HTERT RPE-1 (cell line): ENCODE results near the gene AWAT2.
"Not testable (repeated sequence)": the region's sequence is repeated elsewhere in the genome, so short reads cannot be mapped to it uniquely, and the experiment has no call there.

ENCODE experiments used
- in situ Hi-C: fragments of 300-500 bp; cut with MboI; formaldehyde crosslinking; loops from 4 replicates; pipeline ENCODE4 v1.14.3; 2020; ENCODE audit warnings: low sequenced_read_pairs

Gene AWAT2

DNA sequence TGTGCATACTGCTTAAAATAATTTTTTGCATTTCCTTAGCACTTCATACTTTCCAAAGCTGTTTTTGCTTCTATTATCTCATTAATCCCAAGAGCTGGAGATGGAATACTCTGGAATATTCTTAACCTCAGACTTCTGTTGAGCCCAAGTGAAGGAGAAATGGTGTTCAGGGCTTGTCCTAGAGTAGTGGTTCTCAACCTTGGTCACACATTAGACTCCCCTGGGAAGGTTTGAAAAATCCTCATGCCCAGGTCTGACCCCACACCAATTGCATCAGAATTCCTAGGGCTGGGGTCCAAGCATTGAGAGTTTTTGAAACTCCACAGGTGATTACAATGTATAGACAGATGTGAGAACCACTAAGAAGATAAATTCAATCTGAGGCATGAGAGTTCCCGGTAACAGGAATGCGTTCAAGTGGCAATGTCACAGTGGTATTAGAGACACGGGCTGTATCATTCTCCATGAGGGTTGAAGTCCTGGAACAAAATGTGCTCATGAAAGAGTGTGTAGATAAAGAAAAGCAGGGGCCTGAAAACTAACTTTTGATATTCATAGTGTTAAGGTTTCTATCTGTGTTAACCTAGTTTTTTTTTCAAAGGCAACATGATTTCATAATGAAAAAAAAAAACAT is 47.9 kb downstream of the AWAT2 start:
- in situ Hi-C loops, result no loop called here

DNA sequence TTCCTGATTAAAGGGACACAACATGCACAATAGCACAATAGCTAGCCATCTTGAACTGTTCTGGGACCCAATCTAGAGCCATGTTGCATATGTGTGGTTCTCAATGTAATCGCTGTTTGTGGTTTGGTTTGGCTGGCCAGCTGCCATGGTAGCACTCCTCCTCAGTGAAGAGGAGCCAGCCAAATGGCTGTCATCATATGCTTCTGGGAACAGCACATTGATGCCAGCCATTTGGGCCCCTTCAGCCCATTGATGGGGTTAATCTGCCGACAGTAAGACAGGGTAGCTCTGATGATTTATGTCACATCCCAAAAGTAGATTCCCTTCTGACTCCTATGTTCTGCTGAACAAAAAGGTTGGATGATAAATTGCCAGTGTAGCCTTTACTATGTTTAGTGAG is 48.5 kb downstream of the AWAT2 start:
- in situ Hi-C loops, result no loop called here

DNA sequence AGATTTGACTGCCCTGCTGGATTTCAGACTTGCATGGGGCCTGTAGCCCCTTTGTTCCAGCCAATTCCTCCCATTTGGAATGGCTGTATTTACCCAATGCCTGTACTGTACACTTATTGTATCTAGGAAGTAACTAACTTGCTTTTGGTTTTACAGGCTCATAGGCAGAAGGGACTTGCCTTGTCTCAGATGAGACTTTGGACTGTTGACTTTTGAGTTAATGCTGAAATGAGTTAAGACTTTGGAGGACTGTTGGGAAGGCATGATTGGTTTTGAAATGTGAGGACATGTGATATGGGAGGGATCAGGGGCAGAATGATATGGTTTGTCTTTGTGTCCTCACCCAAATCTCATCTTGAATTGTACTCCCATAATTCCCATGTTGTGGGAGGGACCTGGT is 51.4 kb downstream of the AWAT2 start:
- in situ Hi-C loops, result not testable (repeated sequence)

DNA sequence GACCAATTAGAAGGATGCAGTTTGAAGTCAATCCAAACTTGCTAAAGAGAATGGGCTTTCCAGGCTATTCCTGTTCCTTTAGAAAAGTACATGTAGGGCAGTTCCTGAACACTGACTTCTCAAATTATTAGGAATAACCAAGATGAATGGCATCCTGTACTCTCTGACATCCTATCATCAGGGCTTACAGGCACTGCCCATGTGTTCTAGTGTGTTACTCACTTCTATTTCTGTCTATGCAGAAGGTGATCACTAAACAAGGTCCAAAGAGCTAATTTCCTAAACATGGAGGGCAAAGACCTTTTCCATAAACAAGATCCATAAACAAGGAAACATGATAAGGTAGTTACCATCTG is 53.6 kb downstream of the AWAT2 start:
- in situ Hi-C loops, result no loop called here

DNA sequence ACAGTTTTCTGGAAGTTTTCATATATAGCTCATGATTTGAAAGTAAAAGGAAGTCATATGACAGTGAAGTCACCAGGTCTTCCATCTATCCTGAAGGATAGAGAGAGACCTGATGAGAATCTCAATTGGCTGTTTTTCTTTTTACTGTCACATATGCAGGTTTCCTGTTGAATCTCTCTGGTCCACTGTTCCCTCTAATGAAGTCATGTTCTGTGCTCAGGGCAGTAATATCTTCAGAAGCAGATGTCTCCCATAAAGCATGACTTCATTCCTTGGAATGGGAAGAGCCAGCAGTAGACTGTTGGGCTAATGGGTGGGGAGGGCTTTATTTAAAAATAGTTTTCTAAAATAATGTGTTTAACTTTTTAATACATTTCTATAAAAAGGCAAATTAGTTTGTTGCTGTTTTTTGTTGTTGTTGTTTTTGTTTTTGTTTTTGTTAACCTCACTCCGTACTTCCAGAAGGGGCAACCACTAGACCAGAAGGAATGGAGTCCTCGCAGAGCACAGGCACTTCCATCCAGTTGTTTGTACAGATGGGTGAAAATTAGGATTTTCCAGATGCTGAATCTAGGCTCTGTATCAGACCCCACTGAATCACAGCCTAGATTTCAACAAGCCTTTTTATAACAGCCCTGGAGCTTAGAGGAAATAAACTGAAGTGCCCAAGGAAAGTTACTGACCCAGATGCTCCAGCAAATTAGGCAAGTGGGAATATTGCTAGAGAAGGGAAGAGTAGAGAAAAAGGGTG is 54.2 kb downstream of the AWAT2 start:
- in situ Hi-C loops, result no loop called here

DNA sequence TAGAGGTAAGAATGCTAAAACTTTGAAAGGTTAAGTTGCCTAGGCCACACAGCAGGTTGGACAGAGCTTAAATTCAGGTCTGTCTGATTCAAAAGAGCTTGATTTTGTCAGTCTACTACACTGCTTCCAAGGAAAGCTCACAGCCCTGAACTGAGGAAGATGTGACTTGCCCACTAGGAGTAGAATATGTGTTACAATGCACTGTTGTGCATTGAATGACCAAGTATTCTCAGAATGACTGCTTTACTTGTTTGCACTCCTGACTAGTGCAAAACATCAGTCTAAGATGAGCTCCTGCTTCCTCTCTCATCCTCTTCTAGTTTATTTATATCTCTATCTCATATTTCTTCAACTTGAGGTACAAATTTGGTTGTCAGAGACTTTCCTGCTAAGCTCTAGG is 56.2 kb downstream of the AWAT2 start:
- in situ Hi-C loops, result no loop called here

DNA sequence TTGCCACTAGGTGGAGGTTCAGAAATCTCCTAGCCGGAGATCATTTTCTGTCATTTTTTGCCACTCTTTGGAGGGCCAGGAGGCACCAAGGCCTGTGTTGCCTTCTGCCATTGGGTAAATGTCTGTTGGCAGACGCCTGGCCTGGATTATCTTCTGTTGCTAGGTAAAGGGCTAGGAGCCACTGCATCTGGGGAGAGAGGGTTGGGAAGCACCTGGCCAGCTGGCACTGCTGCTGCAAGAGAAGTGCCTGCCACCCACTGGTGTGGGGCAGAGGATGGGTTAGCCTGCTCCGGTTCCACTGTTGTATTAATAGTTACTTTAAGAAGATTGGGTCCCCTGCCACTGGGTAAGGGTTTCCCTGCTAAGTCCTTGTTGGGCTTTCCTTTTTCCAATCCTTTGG is 58.1 kb downstream of the AWAT2 start:
- in situ Hi-C loops, result no loop called here
